Keratinocyte (primary cell): ENCODE data around the gene CLEC3B. TPM values are rescaled to one million over a fixed set of nuclear protein-coding genes. Genes with fewer than 3 reads are reported as not detected.

ENCODE experiments used
- DNase-seq: peaks from one replicate; pipeline ENCODE4 v3.0.0-alpha.2; 2011; ENCODE audit warnings: low read depth, missing footprints, low spot score
- FAIRE-seq: peaks from 2 replicates; lab custom pipeline; 2011; peaks lifted over from hg19 to GRCh38; lab: Jason Lieb, UNC
- H2AFZ ChIP-seq: 2 replicates; pipeline ENCODE4 v1.6.0; 2012; ENCODE audit warnings: low read length, control low read depth, inconsistent platforms; ENCODE audit not compliant: control insufficient read depth
- H3K27ac ChIP-seq: 2 replicates; pipeline ENCODE4 v1.5.1; 2011; ENCODE audit warnings: low read length; ENCODE audit not compliant: control insufficient read depth, insufficient read depth
- H3K27me3 ChIP-seq: 3 replicates; pipeline ENCODE4 v1.6.0; 2011; ENCODE audit warnings: low read length; ENCODE audit not compliant: control insufficient read depth, insufficient read depth; ENCODE audit errors: extremely low read depth
- H3K36me3 ChIP-seq, 2 experiments: 2 replicates in 1 of 2; 3 replicates in 1 of 2; pipeline ENCODE4 v1.5.1; 2011; ENCODE audit warnings: low read length in 2 of 2, mild to moderate bottlenecking in 1 of 2; ENCODE audit not compliant: control insufficient read depth in 2 of 2, insufficient read depth in 2 of 2; ENCODE audit errors: extremely low read depth in 1 of 2
- H3K4me1 ChIP-seq: 3 replicates; pipeline ENCODE4 v1.5.1; 2011; ENCODE audit warnings: low read length; ENCODE audit not compliant: control insufficient read depth, insufficient read depth; ENCODE audit errors: extremely low read depth
- H3K4me2 ChIP-seq: 3 replicates; pipeline ENCODE4 v1.6.0; 2011; ENCODE audit warnings: low read depth, low read length; ENCODE audit not compliant: control insufficient read depth, insufficient read depth; ENCODE audit errors: extremely low read depth
- H3K4me3 ChIP-seq, 3 experiments: fragments of 200-600 bp in 1 of 3; sonication (generic) in 1 of 3; 2 replicates in 2 of 3; 3 replicates in 1 of 3; pipeline ENCODE4 v1.5.1; 2011 to 2016; ENCODE audit warnings: low read length in 3 of 3, mild to moderate bottlenecking in 3 of 3, control low read depth in 2 of 3, inconsistent platforms in 1 of 3, low read depth in 1 of 3, mixed read lengths in 1 of 3, mixed run types in 1 of 3, moderate library complexity in 1 of 3; ENCODE audit not compliant: control insufficient read depth in 2 of 3, insufficient read depth in 2 of 3; ENCODE audit errors: extremely low read depth in 1 of 3
- H3K79me2 ChIP-seq: 2 replicates; pipeline ENCODE4 v1.6.0; 2012; ENCODE audit warnings: low read length; ENCODE audit not compliant: control insufficient read depth, insufficient read depth
- H3K9ac ChIP-seq: 3 replicates; pipeline ENCODE4 v1.6.0; 2011; ENCODE audit warnings: low read length; ENCODE audit not compliant: control insufficient read depth, insufficient read depth; ENCODE audit errors: extremely low read depth
- H3K9me1 ChIP-seq: 3 replicates; pipeline ENCODE4 v1.6.0; 2011; ENCODE audit warnings: low read length; ENCODE audit not compliant: control insufficient read depth, insufficient read depth; ENCODE audit errors: extremely low read depth
- H3K9me3 ChIP-seq: 2 replicates; pipeline ENCODE4 v1.5.1; 2012; ENCODE audit warnings: low read depth, low read length; ENCODE audit not compliant: control insufficient read depth
- H4K20me1 ChIP-seq: 3 replicates; pipeline ENCODE4 v1.6.0; 2011; ENCODE audit warnings: low read length; ENCODE audit not compliant: control insufficient read depth, insufficient read depth; ENCODE audit errors: extremely low read depth
- CTCF ChIP-seq, 3 experiments: IDR thresholded peaks in 1 of 3; conservative IDR thresholded peaks in 1 of 3; optimal IDR thresholded peaks in 1 of 3; 2 replicates in 2 of 3; 3 replicates in 1 of 3; pipeline versions ENCODE3 to v1.5.1; 2011; ENCODE audit warnings: low read length in 3 of 3, mild to moderate bottlenecking in 3 of 3, moderate library complexity in 2 of 3, control low read depth in 1 of 3, inconsistent platforms in 1 of 3; ENCODE audit not compliant: insufficient read depth in 2 of 3; ENCODE audit errors: extremely low read depth in 1 of 3
- EZH2 ChIP-seq: IDR thresholded peaks from one replicate; pipeline ENCODE4 v1.6.1; 2012; ENCODE audit warnings: inconsistent platforms, mild to moderate bottlenecking, low read length, moderate library complexity
- dilution Hi-C: fragments of 300-500 bp; cut with MboI; formaldehyde crosslinking; loops from one replicate; pipeline ENCODE4 v1.7.0; 2020; ENCODE audit warnings: low sequenced_read_pairs; ENCODE audit not compliant: extremely low pct_ligation_motif_present
- polyA plus RNA-seq, 5 experiments: library from polyadenylated mRNA; depleted of rRNA in 3 of 5; stranded (reverse) in 3 of 5; stranded (forward) in 1 of 5; unstranded in 1 of 5; fragments of >200 nt; gene quantifications; 1 replicate in 1 of 5; 2 replicates in 3 of 5; 3 replicates in 1 of 5; pipeline versions ENCODE4 v1.2.1 to v1.2.3, GENCODE V29; 2011 to 2012; ENCODE audit warnings: missing spikeins in 2 of 5, low read depth in 1 of 5, low replicate concordance in 1 of 5

CLEC3B gene
- polyA plus RNA-seq, 1 donor (not counting 4 experiments of a cell fraction or from before 2014, with no cell fraction given), result not detected

DNA sequence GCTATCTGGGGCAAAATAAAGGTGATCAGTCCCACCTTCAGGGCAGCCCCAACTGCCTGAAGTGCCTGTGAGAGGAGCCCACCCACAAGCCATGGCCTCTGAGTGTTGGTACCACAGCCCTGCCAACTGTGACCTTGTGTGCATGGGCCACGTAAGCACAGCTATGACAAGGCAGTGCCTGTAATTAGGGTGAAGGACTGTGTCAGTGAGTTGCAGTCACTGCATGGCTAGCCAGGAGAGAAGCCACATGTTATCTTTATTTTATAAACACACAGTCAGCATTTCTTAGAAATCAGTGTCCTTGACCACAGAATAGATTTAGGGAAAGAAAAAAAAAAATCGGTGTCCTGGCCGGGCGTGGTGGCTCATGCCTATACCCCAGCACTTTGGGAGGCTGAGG lies 25.3 kb upstream of the CLEC3B start:
- no peaks in the 10 kb centered on the region for H3K4me1 ChIP-seq
- H3K9me3 ChIP-seq, result no peaks in the 10 kb centered on the region
- no peak overlapping the region for H3K4me3 ChIP-seq
- dilution Hi-C loops, result no loop called here
- H3K27ac ChIP-seq, result no peak overlapping the region
- H3K9ac ChIP-seq, result no peak overlapping the region
- DNase-seq (no peak), FAIRE-seq (no peak)
- H3K9me1 ChIP-seq, result no peaks in the 10 kb centered on the region
- no peaks in the 10 kb centered on the region for H4K20me1 ChIP-seq
- peaks cover 36 to 54% of the 10 kb centered on the region in 2 experiments for H3K36me3 ChIP-seq
- no peak overlapping the region for H2AFZ ChIP-seq
- no peak overlapping the region for H3K4me2 ChIP-seq
- H3K79me2 ChIP-seq, result peaks cover 1% of the 10 kb centered on the region
- H3K27me3 ChIP-seq, result no peaks in the 10 kb centered on the region
- TF ChIP-seq CTCF (optimal IDR thresholded peaks at IDR 0.05 in 1 of 3, IDR thresholded peaks at IDR 0.05 in 1 of 3, conservative IDR thresholded peaks at IDR 0.05 in 1 of 3; ENCODE audit: extremely low read depth in 1 of 3, insufficient read depth in 2 of 3, low read length in 3 of 3), result no peak
- no peak for TF ChIP-seq EZH2

GRCh38 chr3:45001738-45002137 lies 24.4 kb upstream of the CLEC3B start:
- H3K36me3 ChIP-seq, result peaks cover 36 to 54% of the 10 kb centered on the region in 2 experiments
- TF ChIP-seq CTCF (optimal IDR thresholded peaks at IDR 0.05 in 1 of 3, IDR thresholded peaks at IDR 0.05 in 1 of 3, conservative IDR thresholded peaks at IDR 0.05 in 1 of 3; ENCODE audit: extremely low read depth in 1 of 3, insufficient read depth in 2 of 3, low read length in 3 of 3) (no peak), EZH2 (no peak)
- H3K27me3 ChIP-seq, result no peaks in the 10 kb centered on the region
- no peaks in the 10 kb centered on the region for H3K4me1 ChIP-seq
- dilution Hi-C loops, result no loop called here
- H2AFZ ChIP-seq, result no peak overlapping the region
- no peaks in the 10 kb centered on the region for H3K79me2 ChIP-seq
- no peak overlapping the region for H3K4me3 ChIP-seq
- no peak for DNase-seq
- no peaks in the 10 kb centered on the region for H3K9me3 ChIP-seq
- no peaks in the 10 kb centered on the region for H3K9me1 ChIP-seq
- no peak for FAIRE-seq
- no peak overlapping the region for H3K9ac ChIP-seq
- no peak overlapping the region for H3K27ac ChIP-seq
- H4K20me1 ChIP-seq, result no peaks in the 10 kb centered on the region
- no peak overlapping the region for H3K4me2 ChIP-seq
